Panc1 (cell line): ENCODE data around the gene THSD7B. TPM values are rescaled to one million over a fixed set of nuclear protein-coding genes. Genes with fewer than 3 reads are reported as not detected.

Experiments used
- ATAC-seq: fragments of 200-7000 bp; cut with Tn5 transposase; 2 replicates; pipeline ENCODE4 v1.9.1; 2020; ENCODE audit warnings: mild to moderate bottlenecking, moderate library complexity
- BruUV-seq: library from RNA; stranded (reverse); fragments of 400-500 nt; replicated peaks from 2 replicates; lab custom pipeline; 2021; lab: Mats Ljungman, UMichigan
- CTCF ChIA-PET: fragments of 300-600 bp; sonication (Branson Sonifier 250); formaldehyde crosslinking; loops from one replicate; lab custom pipeline; 2022; ENCODE audit warnings: antibody characterized with exemption; lab: Charles Lee
- POLR2A ChIA-PET: fragments of 300-600 bp; sonication (Branson Sonifier 250); formaldehyde crosslinking; loops from one replicate; lab custom pipeline; 2022; ENCODE audit warnings: antibody characterized with exemption; lab: Charles Lee
- DNase-seq: peaks from one replicate; pipeline ENCODE4 v3.0.0-alpha.2; 2010; ENCODE audit warnings: low read depth, low spot score
- H3K27ac ChIP-seq: 2 replicates; pipeline ENCODE4 v1.5.1; 2011; ENCODE audit warnings: mild to moderate bottlenecking, low read length, inconsistent platforms
- H3K27me3 ChIP-seq: fragments of 200-500 bp; sonication (Bioruptor generic); 2 replicates; pipeline ENCODE4 v1.6.0; 2014; ENCODE audit warnings: low read length, inconsistent platforms; ENCODE audit not compliant: control insufficient read depth, insufficient read depth
- H3K36me3 ChIP-seq: fragments of 200-500 bp; sonication (Bioruptor generic); 2 replicates; pipeline ENCODE4 v1.5.1; 2014; ENCODE audit warnings: inconsistent platforms, mild to moderate bottlenecking, low read length, moderate library complexity; ENCODE audit not compliant: control insufficient read depth, insufficient read depth
- H3K4me1 ChIP-seq: 2 replicates; pipeline ENCODE4 v1.5.1; 2011; ENCODE audit warnings: inconsistent platforms, mild to moderate bottlenecking, low read length, moderate library complexity; ENCODE audit not compliant: control insufficient read depth, insufficient read depth
- H3K4me3 ChIP-seq, 2 experiments: 2 replicates each; pipeline ENCODE4 v1.5.1; 2011 to 2012; ENCODE audit warnings: low read depth in 2 of 2, low read length in 2 of 2, mild to moderate bottlenecking in 2 of 2, inconsistent platforms in 1 of 2, moderate library complexity in 1 of 2
- H3K9me3 ChIP-seq: fragments of 200-500 bp; sonication (Bioruptor generic); 2 replicates; pipeline ENCODE4 v1.5.1; 2014; ENCODE audit warnings: low read depth, mild to moderate bottlenecking, inconsistent platforms, low read length, moderate library complexity; ENCODE audit not compliant: control insufficient read depth, insufficient read depth
- POLR2AphosphoS5 ChIP-seq: IDR thresholded peaks from 2 replicates; pipeline ENCODE4 v1.6.1; 2012; ENCODE audit warnings: mild to moderate bottlenecking, low read depth, low read length, moderate library complexity
- SIN3A ChIP-seq: IDR thresholded peaks from 2 replicates; pipeline ENCODE4 v1.6.1; 2012; ENCODE audit warnings: low read depth, mild to moderate bottlenecking, low read length, moderate library complexity, borderline replicate concordance; ENCODE audit not compliant: insufficient read depth
- TCF7L2 ChIP-seq: IDR thresholded peaks from 2 replicates; pipeline ENCODE4 v1.6.1; 2011; ENCODE audit warnings: mild to moderate bottlenecking, low read depth, low read length, inconsistent platforms
- in situ Hi-C: cut with HindIII; loops from 2 replicates; pipeline ENCODE4 v1.10.0; 2016; ENCODE audit warnings: low sequenced_read_pairs, low pct_unique_long_range_greater_than_20kb
- intact Hi-C: fragments of 100-400 bp; cut with micrococcal nuclease; formaldehyde crosslinking; loops from one replicate; pipeline ENCODE4 v1.10.0; 2022; ENCODE audit not compliant: unreplicated experiment
- total RNA-seq: library from RNA; stranded (reverse); gene quantifications from one replicate; pipeline ENCODE4 v1.2.1, GENCODE V29; 2021; ENCODE audit not compliant: unreplicated experiment
- TF ChIP-seq, protein P1 (sequence below): fragments of 450-650 bp; IDR thresholded peaks from 2 replicates; pipeline ENCODE4 v1.5.1; 2017; ENCODE audit warnings: mild to moderate bottlenecking
- TF ChIP-seq, protein P2 (sequence below), 2 experiments: IDR thresholded peaks; 2 replicates each; pipeline ENCODE4 v1.6.1; 2011 to 2012; ENCODE audit warnings: low read depth in 2 of 2, control low read depth in 1 of 2, low read length in 1 of 2, mild to moderate bottlenecking in 1 of 2, moderate library complexity in 1 of 2; ENCODE audit not compliant: insufficient read depth in 1 of 2

Gene THSD7B
- total RNA-seq, 1 experiment from 2014 or later: not detected

DNA sequence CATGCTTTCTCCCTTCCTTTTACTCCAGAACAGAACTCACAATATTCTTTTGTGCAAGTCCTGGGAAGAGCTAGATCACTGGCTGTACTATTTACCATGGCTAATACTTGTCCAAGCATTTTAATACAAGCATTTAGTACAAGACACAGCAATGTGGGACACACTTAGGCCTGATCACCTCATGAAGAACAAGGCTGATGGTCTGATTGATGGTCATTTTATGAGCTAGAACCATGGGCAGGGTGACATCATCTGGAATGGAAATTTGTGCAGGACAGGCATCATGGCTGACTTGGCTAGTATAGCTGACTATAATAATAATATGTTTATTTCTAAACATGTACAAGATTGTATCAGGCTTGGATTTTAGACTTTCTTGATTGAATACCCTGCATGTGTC lies 824.8 kb downstream of the THSD7B start:
- Histone ChIP-seq H3K4me1 (no peaks in the 10 kb centered on the region), H3K27ac (no peak overlapping the region), H3K36me3 (no peaks in the 10 kb centered on the region), H3K9me3 (no peaks in the 10 kb centered on the region), H3K4me3 (no peak overlapping the region), H3K27me3 (no peaks in the 10 kb centered on the region)
- BruUV-seq: no TSS peak
- in situ Hi-C loops (no loop called here), intact Hi-C loops (no loop called here)
- DNase-seq (no peak), ATAC-seq (no peak)
- ChIA-PET POLR2A (no interaction called here), CTCF (no interaction called here)
- TF ChIP-seq, protein P1, sequence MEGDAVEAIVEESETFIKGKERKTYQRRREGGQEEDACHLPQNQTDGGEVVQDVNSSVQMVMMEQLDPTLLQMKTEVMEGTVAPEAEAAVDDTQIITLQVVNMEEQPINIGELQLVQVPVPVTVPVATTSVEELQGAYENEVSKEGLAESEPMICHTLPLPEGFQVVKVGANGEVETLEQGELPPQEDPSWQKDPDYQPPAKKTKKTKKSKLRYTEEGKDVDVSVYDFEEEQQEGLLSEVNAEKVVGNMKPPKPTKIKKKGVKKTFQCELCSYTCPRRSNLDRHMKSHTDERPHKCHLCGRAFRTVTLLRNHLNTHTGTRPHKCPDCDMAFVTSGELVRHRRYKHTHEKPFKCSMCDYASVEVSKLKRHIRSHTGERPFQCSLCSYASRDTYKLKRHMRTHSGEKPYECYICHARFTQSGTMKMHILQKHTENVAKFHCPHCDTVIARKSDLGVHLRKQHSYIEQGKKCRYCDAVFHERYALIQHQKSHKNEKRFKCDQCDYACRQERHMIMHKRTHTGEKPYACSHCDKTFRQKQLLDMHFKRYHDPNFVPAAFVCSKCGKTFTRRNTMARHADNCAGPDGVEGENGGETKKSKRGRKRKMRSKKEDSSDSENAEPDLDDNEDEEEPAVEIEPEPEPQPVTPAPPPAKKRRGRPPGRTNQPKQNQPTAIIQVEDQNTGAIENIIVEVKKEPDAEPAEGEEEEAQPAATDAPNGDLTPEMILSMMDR: no peak
- TF ChIP-seq TCF7L2 (no peak), SIN3A (no peak)
- TF ChIP-seq, protein P2, sequence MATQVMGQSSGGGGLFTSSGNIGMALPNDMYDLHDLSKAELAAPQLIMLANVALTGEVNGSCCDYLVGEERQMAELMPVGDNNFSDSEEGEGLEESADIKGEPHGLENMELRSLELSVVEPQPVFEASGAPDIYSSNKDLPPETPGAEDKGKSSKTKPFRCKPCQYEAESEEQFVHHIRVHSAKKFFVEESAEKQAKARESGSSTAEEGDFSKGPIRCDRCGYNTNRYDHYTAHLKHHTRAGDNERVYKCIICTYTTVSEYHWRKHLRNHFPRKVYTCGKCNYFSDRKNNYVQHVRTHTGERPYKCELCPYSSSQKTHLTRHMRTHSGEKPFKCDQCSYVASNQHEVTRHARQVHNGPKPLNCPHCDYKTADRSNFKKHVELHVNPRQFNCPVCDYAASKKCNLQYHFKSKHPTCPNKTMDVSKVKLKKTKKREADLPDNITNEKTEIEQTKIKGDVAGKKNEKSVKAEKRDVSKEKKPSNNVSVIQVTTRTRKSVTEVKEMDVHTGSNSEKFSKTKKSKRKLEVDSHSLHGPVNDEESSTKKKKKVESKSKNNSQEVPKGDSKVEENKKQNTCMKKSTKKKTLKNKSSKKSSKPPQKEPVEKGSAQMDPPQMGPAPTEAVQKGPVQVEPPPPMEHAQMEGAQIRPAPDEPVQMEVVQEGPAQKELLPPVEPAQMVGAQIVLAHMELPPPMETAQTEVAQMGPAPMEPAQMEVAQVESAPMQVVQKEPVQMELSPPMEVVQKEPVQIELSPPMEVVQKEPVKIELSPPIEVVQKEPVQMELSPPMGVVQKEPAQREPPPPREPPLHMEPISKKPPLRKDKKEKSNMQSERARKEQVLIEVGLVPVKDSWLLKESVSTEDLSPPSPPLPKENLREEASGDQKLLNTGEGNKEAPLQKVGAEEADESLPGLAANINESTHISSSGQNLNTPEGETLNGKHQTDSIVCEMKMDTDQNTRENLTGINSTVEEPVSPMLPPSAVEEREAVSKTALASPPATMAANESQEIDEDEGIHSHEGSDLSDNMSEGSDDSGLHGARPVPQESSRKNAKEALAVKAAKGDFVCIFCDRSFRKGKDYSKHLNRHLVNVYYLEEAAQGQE (IDR thresholded peaks at IDR 0.05; ENCODE audit: insufficient read depth in 1 of 2, low read depth in 2 of 2, low read length in 1 of 2): no peak

DNA sequence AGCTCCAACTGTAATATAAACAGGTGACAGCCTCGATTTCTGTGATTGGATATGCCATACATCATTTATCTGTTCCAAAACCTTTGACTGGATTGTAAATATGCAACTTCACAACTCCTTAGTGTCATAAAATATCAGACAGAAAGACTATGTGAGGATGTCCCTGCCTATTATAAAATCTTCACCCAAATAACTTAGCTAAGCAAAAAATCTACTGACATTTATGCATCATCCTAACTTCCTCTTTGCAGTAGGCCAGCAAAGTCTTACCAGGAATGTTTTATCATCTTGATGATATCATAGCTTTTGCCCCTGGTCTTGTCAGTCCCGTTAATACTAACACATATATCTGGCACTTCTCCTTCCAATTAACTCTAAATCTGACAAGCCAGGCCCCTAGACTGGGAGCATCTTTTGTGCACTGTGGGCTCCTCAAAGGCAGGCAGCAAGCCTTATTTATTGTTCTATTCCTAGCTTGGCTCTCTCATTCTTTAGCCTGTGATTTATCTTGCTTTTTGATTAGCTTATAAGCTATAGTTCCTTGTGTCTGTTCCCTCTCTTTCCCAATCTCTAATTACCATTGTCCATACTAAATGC lies 842.5 kb downstream of the THSD7B start:
- H3K27me3 ChIP-seq: no peaks in the 10 kb centered on the region
- TF ChIP-seq, protein P1: no peak
- no peak for TF ChIP-seq TCF7L2
- no peak for TF ChIP-seq SIN3A
- TF ChIP-seq, protein P2 (IDR thresholded peaks at IDR 0.05; ENCODE audit: insufficient read depth in 1 of 2, low read depth in 2 of 2, low read length in 1 of 2): no peak
- no peak for TF ChIP-seq POLR2AphosphoS5
- H3K36me3 ChIP-seq: no peaks in the 10 kb centered on the region
- no TSS peak for BruUV-seq
- intact Hi-C loops (no loop called here), in situ Hi-C loops (no loop called here)
- POLR2A ChIA-PET: no interaction called here
- no peak for DNase-seq
- no peak overlapping the region for H3K4me3 ChIP-seq
- H3K9me3 ChIP-seq: no peaks in the 10 kb centered on the region
- CTCF ChIA-PET: no interaction called here
- no peak overlapping the region for H3K27ac ChIP-seq
- H3K4me1 ChIP-seq: no peaks in the 10 kb centered on the region
- ATAC-seq: no peak
